BJ (cell line): ENCODE measurements around the gene NEGR1. TPM values are rescaled to one million over a fixed set of nuclear protein-coding genes. Genes with fewer than 3 reads are reported as not detected.

Experiments used
- CTCF ChIA-PET: fragments of 350-600 bp; formaldehyde crosslinking; extraction: SDS; loops from one replicate; lab custom pipeline; 2021; ENCODE audit warnings: antibody characterized with exemption, inconsistent platforms; lab: Yijun Ruan, JAX
- POLR2A ChIA-PET: fragments of 300-600 bp; sonication (Branson Sonifier 250); formaldehyde crosslinking; extraction: SDS; loops from one replicate; lab custom pipeline; 2021; ENCODE audit warnings: antibody characterized with exemption; lab: Charles Lee
- DNase-seq: peaks from one replicate; pipeline ENCODE4 v3.0.0-alpha.2; 2011; ENCODE audit warnings: low read depth
- H3K27me3 ChIP-seq: 2 replicates; pipeline ENCODE4 v1.6.0; 2011; ENCODE audit warnings: low read length; ENCODE audit not compliant: control insufficient read depth, insufficient read depth
- H3K36me3 ChIP-seq: 2 replicates; pipeline ENCODE4 v1.5.1; 2011; ENCODE audit warnings: low read length; ENCODE audit not compliant: control insufficient read depth, insufficient read depth
- H3K4me3 ChIP-seq: 2 replicates; pipeline ENCODE4 v1.5.1; 2011; ENCODE audit warnings: low read depth, mild to moderate bottlenecking, control low read depth, low read length
- CTCF ChIP-seq: IDR thresholded peaks from 2 replicates; pipeline ENCODE4 v1.5.1; 2011; ENCODE audit warnings: low read depth, mild to moderate bottlenecking, control low read depth, inconsistent platforms, low read length, moderate library complexity; ENCODE audit not compliant: insufficient read depth
- polyA plus RNA-seq: library from polyadenylated mRNA; depleted of rRNA; stranded (reverse); fragments of >200 nt; gene quantifications from 2 replicates; pipeline ENCODE4 v1.2.3, GENCODE V29; 2011

Gene NEGR1
- polyA plus RNA-seq, 1 experiment = 15.4 TPM

- Histone ChIP-seq H3K36me3 (no peaks in the 10 kb centered on the region), H3K4me3 (no peak overlapping the region), H3K27me3 (no peaks in the 10 kb centered on the region)
- no peak for DNase-seq
- CTCF ChIA-PET = no interaction called here
- POLR2A ChIA-PET = no interaction called here
- TF ChIP-seq CTCF = no peak
These were observed 361.8 kb downstream of the NEGR1 start for GRCh38 chr1:71920556-71920955.

- CTCF ChIA-PET = no interaction called here
- H3K27me3 ChIP-seq = no peaks in the 10 kb centered on the region
- no peak for TF ChIP-seq CTCF
- no peak for DNase-seq
- POLR2A ChIA-PET = no interaction called here
- H3K36me3 ChIP-seq = no peaks in the 10 kb centered on the region
- H3K4me3 ChIP-seq = no peak overlapping the region
These were observed 362.4 kb downstream of the NEGR1 start for GRCh38 chr1:71919811-71920509.

DNA sequence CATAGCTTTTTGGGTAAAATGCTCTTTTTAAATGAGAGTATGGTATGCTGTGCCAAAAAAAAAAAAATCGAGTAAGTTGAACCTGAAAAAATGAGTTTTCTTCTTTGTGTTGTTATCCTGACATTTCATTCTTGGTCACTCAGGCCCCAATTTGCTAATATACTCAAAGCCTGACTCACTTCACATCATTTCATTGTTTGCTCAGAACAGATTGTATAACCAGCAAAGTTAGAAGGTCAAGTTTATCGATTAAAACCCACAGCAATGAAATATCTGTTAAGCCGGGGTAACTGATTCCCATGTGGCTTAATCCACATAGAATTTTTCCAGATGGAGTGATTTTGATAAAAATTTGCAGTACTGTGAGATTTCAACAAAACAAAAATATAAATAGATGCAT lies 363.7 kb downstream of the NEGR1 start:
- ChIA-PET CTCF (no interaction called here), POLR2A (no interaction called here)
- no peak overlapping the region for H3K4me3 ChIP-seq
- H3K36me3 ChIP-seq = no peaks in the 10 kb centered on the region
- no peak for TF ChIP-seq CTCF
- DNase-seq = no peak
- no peaks in the 10 kb centered on the region for H3K27me3 ChIP-seq

DNA sequence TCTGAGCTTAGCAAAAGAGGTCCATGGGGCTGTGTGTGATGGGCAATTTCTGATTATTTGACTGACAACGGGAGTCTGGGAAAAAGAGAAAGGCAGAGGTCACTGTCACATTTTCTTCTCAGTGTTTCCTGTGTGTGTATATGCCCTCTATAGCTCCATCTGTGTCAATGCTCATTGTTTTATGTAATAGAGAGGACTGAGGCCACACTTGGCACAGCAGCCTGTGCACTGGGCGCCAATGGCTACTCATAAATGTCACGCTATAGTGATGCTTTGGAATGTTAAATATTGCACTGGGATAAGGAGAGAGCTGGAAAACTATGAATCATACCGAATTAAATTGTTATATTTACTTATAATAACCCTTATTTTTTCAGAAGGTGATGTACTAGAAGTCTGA lies 365.4 kb downstream of the NEGR1 start:
- Histone ChIP-seq H3K4me3 (no peak overlapping the region), H3K36me3 (no peaks in the 10 kb centered on the region), H3K27me3 (no peaks in the 10 kb centered on the region)
- DNase-seq = no peak
- ChIA-PET POLR2A (no interaction called here), CTCF (no interaction called here)
- no peak for TF ChIP-seq CTCF

DNA sequence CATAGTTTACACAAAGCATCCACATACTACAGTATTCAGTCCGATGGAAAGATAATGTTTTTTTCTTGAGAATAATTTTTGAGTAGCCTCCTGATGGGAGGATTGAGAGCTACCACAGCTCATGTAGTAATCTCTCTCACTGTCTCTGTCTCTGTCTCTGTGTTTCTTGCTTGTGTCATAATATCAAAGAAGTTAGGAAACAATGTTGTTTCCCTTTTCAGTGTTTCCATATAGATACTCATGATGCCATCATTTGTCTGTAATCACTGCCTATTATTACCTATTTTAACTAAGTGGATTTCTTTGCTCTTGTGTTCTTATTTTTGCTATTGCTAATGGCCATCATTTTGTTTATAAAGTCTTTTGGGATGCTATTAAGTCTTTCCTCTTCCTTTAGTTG lies 367.7 kb downstream of the NEGR1 start:
- POLR2A ChIA-PET = no interaction called here
- no peaks in the 10 kb centered on the region for H3K36me3 ChIP-seq
- DNase-seq = no peak
- H3K4me3 ChIP-seq = no peak overlapping the region
- CTCF ChIA-PET = no interaction called here
- no peak for TF ChIP-seq CTCF
- H3K27me3 ChIP-seq = no peaks in the 10 kb centered on the region
